ENCODE data around the gene JSRP1.

Gene JSRP1

DNA sequence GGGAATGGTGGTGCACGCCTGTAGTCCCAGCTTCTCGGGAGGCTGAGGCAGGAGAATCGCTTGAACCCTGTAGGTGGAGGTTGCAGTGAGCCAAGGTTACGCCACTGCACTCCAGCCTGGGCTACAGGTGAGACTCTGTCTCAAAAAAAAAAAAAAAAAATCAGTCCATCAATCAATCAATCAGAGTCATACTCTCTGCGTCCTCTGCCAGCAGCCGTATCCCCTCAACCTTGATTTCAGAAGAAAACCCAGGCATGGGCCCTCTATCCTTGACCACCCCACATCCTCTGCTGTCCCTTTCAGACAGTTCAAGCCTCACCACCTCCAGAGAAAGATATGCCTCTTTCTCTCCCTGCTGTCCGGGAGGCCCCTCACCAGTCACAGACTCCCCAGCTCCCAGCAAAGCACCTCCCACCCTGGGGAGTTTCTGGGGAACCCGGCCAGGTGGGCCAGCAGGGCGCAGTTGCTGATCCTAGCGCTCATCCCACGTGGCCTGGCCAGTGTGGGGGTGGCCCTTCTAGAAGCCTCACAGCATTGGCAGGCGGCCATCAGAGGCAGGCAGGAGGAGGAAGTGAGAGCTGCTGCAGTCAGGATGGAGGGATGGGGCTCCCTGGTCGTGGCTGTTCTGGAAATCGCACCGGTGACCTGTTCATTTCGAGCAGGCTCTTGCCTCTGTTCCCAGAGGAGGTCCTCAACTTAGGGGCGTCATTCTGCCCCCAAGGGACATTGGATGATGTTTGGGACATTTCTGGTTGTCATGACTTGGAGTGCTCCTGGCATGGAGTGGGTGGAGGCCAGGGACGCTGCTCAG, 10.2 kb upstream of the JSRP1 start:
- DNase-seq, result no peak

- DNase-seq, result peak; percentile 62
Measured at GRCh38 chr19:2261438-2262172, 5.4 kb upstream of the JSRP1 start.

- no peak for DNase-seq
Measured at GRCh38 chr19:2260341-2260805, 4.2 kb upstream of the JSRP1 start.

DNA sequence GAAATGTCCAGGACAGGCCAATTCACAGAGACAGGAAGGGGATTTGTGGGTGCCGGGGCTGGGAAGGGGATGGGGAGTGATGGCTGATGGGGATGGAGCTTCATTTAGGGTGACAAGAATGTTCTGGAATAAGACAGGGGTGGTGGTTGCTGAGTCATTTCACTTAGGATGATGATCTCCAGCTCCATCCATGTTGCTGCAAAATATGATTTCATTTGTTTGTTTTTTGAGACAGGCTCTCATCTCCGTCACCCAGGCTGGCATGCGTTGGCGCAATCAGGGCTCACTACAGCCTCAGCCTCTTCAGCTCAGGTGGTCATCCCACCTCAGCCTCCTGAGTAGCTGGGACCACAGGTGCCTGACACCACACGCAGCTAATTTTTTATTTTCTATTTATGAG, 3.1 kb upstream of the JSRP1 start:
- DNase-seq, result no peak

- DNase-seq, result no peak
Measured at GRCh38 chr19:2255112-2255845, 938 bp downstream of the JSRP1 start.

GRCh38 chr19:2254064-2254872, 1.9 kb downstream of the JSRP1 start:
- DNase-seq, result no peak

- no peak for DNase-seq
Measured at GRCh38 chr19:2253106-2254063, 2.8 kb downstream of the JSRP1 start.

DNA sequence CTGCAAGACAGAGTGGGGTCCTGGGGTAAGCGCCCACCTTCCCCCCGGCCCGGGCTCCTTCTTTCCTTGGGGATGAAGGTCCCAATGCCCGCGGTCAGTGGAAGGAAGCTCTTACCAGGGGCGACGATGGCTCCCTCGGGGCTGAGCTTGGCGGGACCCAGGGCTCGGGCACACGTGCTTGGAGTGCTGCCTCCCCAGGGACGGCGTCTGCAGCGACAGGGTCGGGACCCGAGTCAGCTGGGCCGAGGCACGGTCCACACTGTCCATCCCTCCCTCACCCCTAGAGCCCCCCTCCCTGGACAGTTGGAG, 3.5 kb downstream of the JSRP1 start:
- DNase-seq, result no peak

GRCh38 chr19:2252055-2252796, 4.0 kb downstream of the JSRP1 start:
- DNase-seq, result no peak

DNA sequence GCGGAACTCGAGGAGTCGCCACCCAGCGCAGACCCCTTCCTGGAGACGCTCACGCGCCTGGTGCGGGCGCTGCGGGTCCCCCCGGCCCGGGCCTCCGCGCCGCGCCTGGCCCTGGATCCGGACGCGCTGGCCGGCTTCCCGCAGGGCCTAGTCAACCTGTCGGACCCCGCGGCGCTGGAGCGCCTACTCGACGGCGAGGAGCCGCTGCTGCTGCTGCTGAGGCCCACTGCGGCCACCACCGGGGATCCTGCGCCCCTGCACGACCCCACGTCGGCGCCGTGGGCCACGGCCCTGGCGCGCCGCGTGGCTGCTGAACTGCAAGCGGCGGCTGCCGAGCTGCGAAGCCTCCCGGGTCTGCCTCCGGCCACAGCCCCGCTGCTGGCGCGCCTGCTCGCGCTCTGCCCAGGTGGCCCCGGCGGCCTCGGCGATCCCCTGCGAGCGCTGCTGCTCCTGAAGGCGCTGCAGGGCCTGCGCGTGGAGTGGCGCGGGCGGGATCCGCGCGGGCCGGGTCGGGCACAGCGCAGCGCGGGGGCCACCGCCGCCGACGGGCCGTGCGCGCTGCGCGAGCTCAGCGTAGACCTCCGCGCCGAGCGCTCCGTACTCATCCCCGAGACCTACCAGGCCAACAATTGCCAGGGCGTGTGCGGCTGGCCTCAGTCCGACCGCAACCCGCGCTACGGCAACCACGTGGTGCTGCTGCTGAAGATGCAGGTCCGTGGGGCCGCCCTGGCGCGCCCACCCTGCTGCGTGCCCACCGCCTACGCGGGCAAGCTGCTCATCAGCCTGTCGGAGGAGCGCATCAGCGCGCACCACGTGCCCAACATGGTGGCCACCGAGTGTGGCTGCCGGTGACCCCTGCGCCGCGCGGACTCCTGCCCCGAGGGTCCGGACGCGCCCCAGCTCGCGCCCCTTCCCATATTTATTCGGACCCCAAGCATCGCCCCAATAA, 4.8 kb downstream of the JSRP1 start:
- no peak for DNase-seq

- DNase-seq, result no peak
Measured at GRCh38 chr19:2250766-2251105, 5.5 kb downstream of the JSRP1 start.

DNA sequence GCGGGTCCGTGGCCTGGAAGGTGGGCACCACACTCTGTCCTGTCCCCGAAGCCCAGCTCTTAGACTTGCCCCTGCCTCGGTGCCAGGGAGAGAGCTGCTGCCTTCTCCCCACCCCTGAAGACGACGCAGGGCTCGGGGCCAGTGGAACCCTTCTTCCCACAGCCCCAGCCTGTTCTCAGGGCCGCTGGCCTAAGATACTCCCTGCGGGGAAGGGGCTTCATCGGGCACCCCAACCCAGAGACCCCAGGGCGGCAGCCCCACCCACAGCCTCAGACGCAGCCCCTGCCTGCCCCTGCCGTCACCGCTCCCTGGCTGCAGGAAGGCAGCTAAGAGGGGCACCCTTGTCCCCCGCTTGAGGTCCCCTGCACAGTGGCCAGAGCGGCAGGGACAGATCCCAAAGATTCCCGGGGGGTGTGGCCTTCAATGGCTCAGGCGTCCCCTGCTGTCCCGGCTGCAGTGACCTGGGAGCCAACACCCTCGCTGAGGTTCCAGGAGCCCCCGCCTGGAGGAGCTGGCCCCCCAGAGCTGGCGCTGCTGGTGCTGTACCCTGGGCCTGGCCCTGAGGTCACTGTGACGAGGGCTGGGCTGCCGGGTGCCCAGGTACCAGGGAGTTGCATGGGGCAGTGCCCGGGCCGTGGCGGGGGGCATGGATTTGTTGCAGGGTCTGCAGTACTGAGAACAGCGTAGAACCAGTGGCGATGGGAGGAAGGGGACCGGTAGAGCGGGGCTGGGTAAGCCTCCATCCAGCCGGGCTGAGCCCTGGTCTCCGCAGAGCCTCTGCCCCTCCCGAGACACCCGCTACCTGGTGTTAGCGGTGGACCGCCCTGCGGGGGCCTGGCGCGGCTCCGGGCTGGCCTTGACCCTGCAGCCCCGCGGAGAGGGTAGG, 6.1 kb downstream of the JSRP1 start:
- no peak for DNase-seq

DNA sequence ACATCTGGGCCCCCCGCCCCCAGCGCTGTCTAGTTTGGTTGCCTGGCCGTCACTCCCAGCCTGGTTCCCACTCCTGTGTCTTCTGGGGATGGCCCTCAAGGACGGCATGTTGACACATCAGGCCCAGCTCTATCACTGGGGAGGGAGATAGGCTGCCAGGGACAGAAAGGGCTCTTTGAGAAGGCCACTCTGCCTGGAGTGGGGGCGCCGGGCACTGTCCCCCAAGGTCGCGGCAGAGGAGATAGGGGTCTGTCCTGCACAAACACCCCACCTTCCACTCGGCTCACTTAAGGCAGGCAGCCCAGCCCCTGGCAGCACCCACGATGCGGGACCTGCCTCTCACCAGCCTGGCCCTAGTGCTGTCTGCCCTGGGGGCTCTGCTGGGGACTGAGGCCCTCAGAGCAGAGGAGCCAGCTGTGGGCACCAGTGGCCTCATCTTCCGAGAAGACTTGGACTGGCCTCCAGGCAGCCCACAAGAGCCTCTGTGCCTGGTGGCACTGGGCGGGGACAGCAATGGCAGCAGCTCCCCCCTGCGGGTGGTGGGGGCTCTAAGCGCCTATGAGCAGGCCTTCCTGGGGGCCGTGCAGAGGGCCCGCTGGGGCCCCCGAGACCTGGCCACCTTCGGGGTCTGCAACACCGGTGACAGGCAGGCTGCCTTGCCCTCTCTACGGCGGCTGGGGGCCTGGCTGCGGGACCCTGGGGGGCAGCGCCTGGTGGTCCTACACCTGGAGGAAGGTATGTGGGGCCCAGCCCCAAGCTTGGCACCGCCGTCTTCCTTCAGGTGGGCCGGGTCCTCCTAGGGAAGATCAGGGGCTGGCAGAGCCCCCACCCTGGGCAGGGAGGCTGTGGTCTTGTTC, 7.0 kb downstream of the JSRP1 start, which contains the start of gene AMH:
TSS of gene AMH (plus strand) at position 314 of the 857 bp plus-strand sequence. CDS start at position 324, 10 bp downstream.
- DNase-seq, result no peak

GRCh38 chr19:2248136-2249009, 7.8 kb downstream of the JSRP1 start:
- no peak for DNase-seq

- no peak for DNase-seq
Measured at GRCh38 chr19:2247433-2248101, 8.7 kb downstream of the JSRP1 start.

DNA sequence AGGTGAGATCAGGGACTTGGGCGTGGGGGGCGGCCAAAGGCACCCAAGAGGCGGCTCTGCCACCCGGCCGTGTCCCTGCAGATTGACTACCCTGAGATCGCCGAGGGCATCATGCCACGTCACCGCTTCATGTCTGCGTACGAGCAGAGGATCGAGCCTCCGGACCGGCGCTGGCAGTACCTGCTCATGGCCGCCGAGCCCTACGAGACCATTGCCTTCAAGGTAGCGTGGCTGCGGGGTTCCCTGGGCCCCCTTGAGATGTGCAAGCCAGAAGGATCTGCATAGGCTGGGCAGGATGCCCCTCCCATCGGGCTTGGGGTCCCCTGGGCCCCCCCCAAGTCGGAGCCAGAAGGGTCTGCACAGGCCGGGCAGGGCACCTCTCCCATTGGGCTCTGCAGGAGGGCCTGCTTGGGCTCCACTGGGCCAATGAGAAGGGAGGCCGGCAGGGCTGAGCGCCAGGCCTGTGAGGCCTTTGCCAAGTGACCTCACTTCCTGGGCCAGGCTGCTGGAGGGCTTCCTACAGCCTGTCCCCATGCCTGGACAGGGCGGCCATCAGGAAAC, 9.3 kb downstream of the JSRP1 start:
- DNase-seq, result no peak
